Mucosa of stomach (tissue), 1 donor: ENCODE measurements around the gene LPAR5.

ENCODE experiments used
- H3K27me3 ChIP-seq: one replicate; pipeline ENCODE4 v1.7.0; 2013; ENCODE audit warnings: mild to moderate bottlenecking, low read length; ENCODE audit not compliant: control insufficient read depth, insufficient read depth
- H3K36me3 ChIP-seq: one replicate; pipeline ENCODE4 v1.7.0; 2013; ENCODE audit warnings: low read length; ENCODE audit not compliant: control insufficient read depth, insufficient read depth
- H3K4me1 ChIP-seq: one replicate; pipeline ENCODE4 v1.7.0; 2013; ENCODE audit warnings: mild to moderate bottlenecking, low read length; ENCODE audit not compliant: control insufficient read depth, insufficient read depth
- H3K4me3 ChIP-seq: one replicate; pipeline ENCODE4 v1.7.0; 2013; ENCODE audit warnings: low read length
- H3K9ac ChIP-seq: one replicate; pipeline ENCODE4 v1.7.0; 2013; ENCODE audit warnings: mild to moderate bottlenecking, low read length, moderate library complexity
- H3K9me3 ChIP-seq: one replicate; pipeline ENCODE4 v1.7.0; 2013; ENCODE audit warnings: mild to moderate bottlenecking, low read length, moderate library complexity; ENCODE audit not compliant: control insufficient read depth
- donor health status: Pancreatic carcinoma.

Gene LPAR5

GRCh38 chr12:6569312-6569711 lies 66.4 kb downstream of the LPAR5 start:
- Histone ChIP-seq H3K9ac (no peak overlapping the region), H3K9me3 (no peaks in the 10 kb centered on the region), H3K36me3 (peaks cover 9% of the 10 kb centered on the region), H3K27me3 (no peaks in the 10 kb centered on the region), H3K4me1 (peaks cover 7% of the 10 kb centered on the region), H3K4me3 (no peak overlapping the region)
